Activated CD8-positive, alpha-beta T cell treated with anti-CD3 and anti-CD28 coated beads for 36 hours (primary cell): ENCODE data around the gene KIF26B. TPM values are rescaled to one million over a fixed set of nuclear protein-coding genes. Genes with fewer than 3 reads are reported as not detected.

Experiments
- ATAC-seq: fragments of 200-7000 bp; cut with Tn5 transposase; one replicate; pipeline ENCODE4 v1.10.0; 2021; ENCODE audit warnings: mild to moderate bottlenecking, moderate library complexity
- CTCF ChIA-PET: fragments of 350-600 bp; sonication (Branson Sonifier 250); formaldehyde crosslinking; loops from one replicate; lab custom pipeline; 2021; ENCODE audit warnings: antibody characterized with exemption; lab: Charles Lee
- POLR2A ChIA-PET: fragments of 350-600 bp; sonication (Branson Sonifier 250); formaldehyde crosslinking; loops from one replicate; lab custom pipeline; 2021; ENCODE audit warnings: antibody characterized with exemption; lab: Charles Lee
- DNase-seq: peaks from one replicate; pipeline ENCODE4 v3.0.0-alpha.2; 2020
- H3K27ac Mint-ChIP-seq: one replicate; pipeline ENCODE4 v1.8.0; 2021; ENCODE audit warnings: mild to moderate bottlenecking, mixed read lengths
- H3K27me3 Mint-ChIP-seq: one replicate; pipeline ENCODE4 v1.8.0; 2021; ENCODE audit warnings: mixed read lengths
- H3K36me3 Mint-ChIP-seq: one replicate; pipeline ENCODE4 v1.8.0; 2021; ENCODE audit warnings: low read depth, mixed read lengths
- H3K4me1 Mint-ChIP-seq: one replicate; pipeline ENCODE4 v1.8.0; 2021; ENCODE audit warnings: low read depth, mixed read lengths
- H3K4me3 Mint-ChIP-seq: one replicate; pipeline ENCODE4 v1.8.0; 2021; ENCODE audit warnings: mild to moderate bottlenecking, moderate library complexity, mixed read lengths
- H3K9me3 Mint-ChIP-seq: one replicate; pipeline ENCODE4 v1.8.0; 2021; ENCODE audit warnings: mixed read lengths
- intact Hi-C: fragments of 100-400 bp; cut with micrococcal nuclease; formaldehyde crosslinking; loops from one replicate; pipeline ENCODE4 v1.10.0; 2022
- total RNA-seq, 2 experiments: library from RNA; stranded (reverse); gene quantifications; one replicate each; pipeline ENCODE4 v1.2.3, GENCODE V29; 2021
- TF ChIP-seq, protein P1 (sequence below): fragments of 200-600 bp; IDR thresholded peaks from one replicate; pipeline ENCODE4 v1.8.0; 2022; ENCODE audit warnings: antibody characterized with exemption, mild to moderate bottlenecking

Gene KIF26B
- total RNA-seq, 2 experiments from 2014 or later, result 0.16 TPM

DNA sequence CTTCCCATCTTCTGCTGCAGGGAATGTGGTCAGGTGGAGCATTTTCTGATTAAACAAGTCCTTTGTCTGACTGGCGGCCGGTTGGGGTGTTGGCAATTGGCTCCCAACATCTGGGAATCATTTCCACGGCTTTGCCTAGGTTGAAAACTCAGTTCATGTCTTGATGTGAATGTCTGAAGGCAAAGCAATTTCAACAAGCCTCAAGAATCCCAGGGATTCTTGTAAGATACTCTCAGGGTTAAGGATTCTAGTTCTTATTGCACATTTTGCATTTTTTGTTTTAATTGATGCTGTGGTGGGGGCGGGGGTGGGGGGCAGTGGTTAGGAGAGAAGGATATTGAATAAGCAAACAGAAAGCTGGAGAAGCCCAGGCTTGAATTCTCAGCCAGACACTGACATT lies 273.9 kb downstream of the KIF26B start:
- ChIA-PET POLR2A (interaction anchor here (1.0 kb wide), 1 partner anchor 11 kb away, joined by 3 read pairs; no protein-coding TSS in a partner anchor), CTCF (no interaction called here)
- Mint-ChIP-seq H3K36me3 (no peaks in the 10 kb centered on the region), H3K27ac (no peak overlapping the region), H3K27me3 (peaks cover 1% of the 10 kb centered on the region), H3K9me3 (no peaks in the 10 kb centered on the region), H3K4me3 (no peak overlapping the region), H3K4me1 (no peaks in the 10 kb centered on the region)
- intact Hi-C loops, result no loop called here
- TF ChIP-seq, protein P1, sequence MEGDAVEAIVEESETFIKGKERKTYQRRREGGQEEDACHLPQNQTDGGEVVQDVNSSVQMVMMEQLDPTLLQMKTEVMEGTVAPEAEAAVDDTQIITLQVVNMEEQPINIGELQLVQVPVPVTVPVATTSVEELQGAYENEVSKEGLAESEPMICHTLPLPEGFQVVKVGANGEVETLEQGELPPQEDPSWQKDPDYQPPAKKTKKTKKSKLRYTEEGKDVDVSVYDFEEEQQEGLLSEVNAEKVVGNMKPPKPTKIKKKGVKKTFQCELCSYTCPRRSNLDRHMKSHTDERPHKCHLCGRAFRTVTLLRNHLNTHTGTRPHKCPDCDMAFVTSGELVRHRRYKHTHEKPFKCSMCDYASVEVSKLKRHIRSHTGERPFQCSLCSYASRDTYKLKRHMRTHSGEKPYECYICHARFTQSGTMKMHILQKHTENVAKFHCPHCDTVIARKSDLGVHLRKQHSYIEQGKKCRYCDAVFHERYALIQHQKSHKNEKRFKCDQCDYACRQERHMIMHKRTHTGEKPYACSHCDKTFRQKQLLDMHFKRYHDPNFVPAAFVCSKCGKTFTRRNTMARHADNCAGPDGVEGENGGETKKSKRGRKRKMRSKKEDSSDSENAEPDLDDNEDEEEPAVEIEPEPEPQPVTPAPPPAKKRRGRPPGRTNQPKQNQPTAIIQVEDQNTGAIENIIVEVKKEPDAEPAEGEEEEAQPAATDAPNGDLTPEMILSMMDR, result no peak
- DNase-seq (no peak), ATAC-seq (no peak)

DNA sequence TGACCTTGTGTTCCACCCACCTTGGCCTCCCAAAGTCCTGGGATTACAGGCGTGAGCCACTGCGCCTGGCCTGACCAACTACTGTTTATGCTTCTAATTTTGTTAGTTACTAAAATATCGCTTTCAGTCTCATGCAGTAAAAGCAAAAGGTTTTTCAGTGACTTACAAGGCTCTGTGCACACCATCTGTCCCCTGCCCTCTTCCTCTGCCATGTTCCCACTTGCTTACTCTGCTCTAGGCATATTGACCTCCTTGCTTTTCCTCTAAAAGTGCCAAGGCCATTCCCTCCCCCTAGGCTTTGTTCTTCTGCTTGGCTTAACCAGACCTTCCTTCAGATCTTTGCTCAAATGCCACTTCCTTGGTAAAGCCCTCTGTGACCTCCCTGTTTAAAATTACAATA lies 276.9 kb downstream of the KIF26B start:
- Mint-ChIP-seq H3K27ac (no peak overlapping the region), H3K9me3 (no peaks in the 10 kb centered on the region), H3K36me3 (no peaks in the 10 kb centered on the region), H3K27me3 (peaks cover 1% of the 10 kb centered on the region), H3K4me1 (no peaks in the 10 kb centered on the region), H3K4me3 (no peak overlapping the region)
- ChIA-PET POLR2A (no interaction called here), CTCF (no interaction called here)
- DNase-seq (no peak), ATAC-seq (no peak)
- TF ChIP-seq, protein P1, result no peak
- intact Hi-C loops, result no loop called here

DNA sequence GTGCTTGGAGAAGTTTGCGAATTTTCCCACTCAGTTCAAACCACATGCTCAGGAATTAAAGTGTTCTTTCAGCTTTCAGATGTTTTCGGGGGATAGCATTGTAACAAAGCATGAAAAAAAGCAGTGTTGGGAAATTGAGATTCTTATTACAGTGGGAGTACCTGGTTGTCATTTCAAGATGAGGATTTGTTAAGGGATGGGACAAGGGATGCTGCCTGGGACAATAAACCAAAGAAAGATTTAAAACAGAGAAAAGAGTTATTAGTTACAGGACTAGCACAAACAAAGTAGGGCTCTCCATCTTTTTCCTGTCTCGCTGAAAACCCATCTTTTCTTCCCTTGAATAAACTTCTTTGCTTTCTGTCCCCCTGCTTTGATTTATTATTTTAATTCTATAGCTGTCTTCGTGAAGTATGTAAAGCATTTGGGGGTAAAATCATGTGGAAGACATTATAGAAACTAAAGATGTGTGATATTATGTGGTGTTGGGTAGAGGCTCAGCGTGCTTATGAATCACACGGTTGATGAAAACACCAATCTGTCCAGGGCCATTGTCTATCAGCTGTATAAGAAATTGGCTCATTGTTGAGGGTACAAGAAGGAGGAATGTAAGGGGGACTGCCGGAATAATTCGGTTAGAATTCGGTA lies 277.6 kb downstream of the KIF26B start:
- POLR2A ChIA-PET, result no interaction called here
- DNase-seq, result no peak
- TF ChIP-seq, protein P1, result no peak
- CTCF ChIA-PET, result no interaction called here
- Mint-ChIP-seq H3K27me3 (peaks cover 4% of the 10 kb centered on the region), H3K9me3 (no peaks in the 10 kb centered on the region), H3K4me1 (no peaks in the 10 kb centered on the region), H3K4me3 (no peak overlapping the region), H3K27ac (no peak overlapping the region), H3K36me3 (no peaks in the 10 kb centered on the region)
- ATAC-seq, result no peak
- intact Hi-C loops, result no loop called here

DNA sequence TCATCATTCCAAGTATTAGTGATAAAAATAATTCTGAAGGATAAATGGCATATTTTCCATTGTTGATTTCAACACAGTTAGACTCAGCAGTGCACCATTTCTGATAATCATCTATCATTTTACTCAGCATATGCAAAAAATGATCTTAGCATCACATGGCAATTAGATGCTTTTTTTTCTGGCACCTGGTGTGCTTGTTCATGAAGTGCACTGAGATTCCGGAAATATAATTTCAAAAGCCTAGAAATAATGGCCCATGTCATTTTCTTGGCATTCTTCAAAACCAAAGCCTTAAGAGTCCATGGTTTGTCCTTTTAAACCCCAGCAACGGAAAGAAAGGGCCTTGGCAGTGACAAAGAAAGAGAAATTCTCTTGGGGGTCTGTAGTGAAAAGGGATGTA lies 278.8 kb downstream of the KIF26B start:
- Mint-ChIP-seq H3K4me3 (no peak overlapping the region), H3K27ac (no peak overlapping the region), H3K9me3 (no peaks in the 10 kb centered on the region), H3K27me3 (peaks cover 7% of the 10 kb centered on the region), H3K36me3 (no peaks in the 10 kb centered on the region), H3K4me1 (no peaks in the 10 kb centered on the region)
- no peak for DNase-seq
- ChIA-PET POLR2A (no interaction called here), CTCF (no interaction called here)
- intact Hi-C loops, result no loop called here
- no peak for ATAC-seq
- TF ChIP-seq, protein P1, result no peak

DNA sequence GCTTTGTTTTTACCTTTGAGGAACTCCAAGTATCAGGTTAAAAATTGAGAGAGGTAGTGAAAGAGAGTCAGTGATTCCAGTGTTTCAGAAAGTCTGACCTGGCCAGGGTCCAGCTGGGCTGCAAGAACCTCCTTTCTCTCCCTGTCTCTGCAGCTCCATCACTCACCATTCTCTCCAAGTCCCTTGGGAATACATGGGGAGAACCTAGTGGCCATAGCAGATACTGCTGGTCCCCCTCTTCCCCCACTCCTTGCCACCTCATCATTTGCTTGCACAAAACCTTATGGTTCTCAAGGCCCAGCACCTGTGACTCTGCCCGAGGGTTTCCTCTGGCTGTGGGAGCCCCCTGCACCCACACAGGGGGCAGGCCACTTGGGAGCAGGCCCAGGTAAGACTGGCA lies 279.5 kb downstream of the KIF26B start:
- Mint-ChIP-seq H3K27ac (no peak overlapping the region), H3K36me3 (no peaks in the 10 kb centered on the region), H3K27me3 (peaks cover 9% of the 10 kb centered on the region), H3K9me3 (no peaks in the 10 kb centered on the region), H3K4me3 (no peak overlapping the region), H3K4me1 (no peaks in the 10 kb centered on the region)
- ChIA-PET CTCF (no interaction called here), POLR2A (no interaction called here)
- TF ChIP-seq, protein P1, result no peak
- DNase-seq, result no peak
- intact Hi-C loops, result no loop called here
- ATAC-seq, result no peak
